ENCODE data around the gene FAM170B.

Gene FAM170B

DNA sequence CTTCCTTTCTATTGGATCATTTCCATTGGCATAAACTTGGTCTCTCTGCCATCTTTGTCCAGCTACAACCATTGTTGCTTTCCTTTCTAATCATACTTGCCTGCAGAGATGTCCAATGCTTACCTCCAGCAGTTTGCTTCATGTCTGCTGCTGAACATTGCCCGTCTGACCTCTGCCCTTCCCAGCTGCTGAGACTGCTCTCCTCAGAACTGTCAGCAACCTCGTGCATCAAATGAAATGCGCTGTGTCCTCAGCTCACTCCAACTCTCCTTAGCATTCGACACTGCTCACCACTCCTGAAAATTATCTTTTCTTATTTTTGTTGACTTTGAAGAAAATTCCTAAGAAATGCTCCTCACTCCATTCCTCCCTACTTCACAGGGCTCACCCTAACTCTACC is 5.0 kb downstream of the FAM170B start:
- no peak for DNase-seq (ENCODE audit: low read depth in 1 of 2, low spot score in 1 of 2)

GRCh38 chr10:49123981-49124950 is 9.6 kb downstream of the FAM170B start:
- DNase-seq (ENCODE audit: low read depth in 1 of 2, low spot score in 1 of 2), result no peak

DNA sequence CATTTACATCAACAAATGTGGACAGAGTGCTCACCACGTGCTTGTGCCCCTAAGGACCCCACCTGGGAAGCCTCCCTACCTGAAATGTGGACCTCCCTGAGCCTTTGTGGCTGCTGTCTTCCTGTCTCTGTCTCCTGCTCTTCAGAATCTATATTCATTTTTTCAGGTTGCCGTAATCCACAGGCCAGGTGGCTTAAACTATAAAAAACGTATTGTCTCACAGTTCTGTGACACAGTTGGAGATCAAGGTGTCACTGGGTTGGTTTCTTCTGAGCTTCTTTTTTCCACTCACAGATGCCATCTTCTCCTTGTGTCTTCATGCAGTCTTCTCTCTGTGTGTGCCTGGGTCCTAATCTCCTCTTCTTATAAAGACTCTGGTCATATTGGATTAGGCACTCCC is 12.9 kb downstream of the FAM170B start:
- DNase-seq (ENCODE audit: low read depth in 1 of 2, low spot score in 1 of 2), result no peak

DNA sequence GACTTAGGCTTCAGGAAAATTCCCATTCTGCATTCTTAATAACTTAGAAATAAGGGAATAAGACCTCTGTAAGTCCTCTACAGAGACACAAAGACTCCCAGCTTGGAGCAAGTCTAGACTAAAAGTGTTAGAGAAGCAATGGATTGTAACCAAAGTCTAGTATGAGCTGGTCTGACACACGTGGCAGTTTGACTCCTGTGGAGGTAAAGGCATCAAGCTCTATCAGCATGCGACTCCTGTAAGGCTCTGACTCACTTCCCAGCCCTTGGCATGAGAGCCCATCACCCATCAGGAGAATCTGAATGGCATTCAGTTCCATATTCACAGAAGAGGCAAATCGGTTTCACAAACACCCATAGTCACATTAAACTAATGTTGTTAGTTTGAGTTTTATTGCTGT is 14.1 kb downstream of the FAM170B start:
- no peak for DNase-seq (ENCODE audit: low read depth in 1 of 2, low spot score in 1 of 2)

DNA sequence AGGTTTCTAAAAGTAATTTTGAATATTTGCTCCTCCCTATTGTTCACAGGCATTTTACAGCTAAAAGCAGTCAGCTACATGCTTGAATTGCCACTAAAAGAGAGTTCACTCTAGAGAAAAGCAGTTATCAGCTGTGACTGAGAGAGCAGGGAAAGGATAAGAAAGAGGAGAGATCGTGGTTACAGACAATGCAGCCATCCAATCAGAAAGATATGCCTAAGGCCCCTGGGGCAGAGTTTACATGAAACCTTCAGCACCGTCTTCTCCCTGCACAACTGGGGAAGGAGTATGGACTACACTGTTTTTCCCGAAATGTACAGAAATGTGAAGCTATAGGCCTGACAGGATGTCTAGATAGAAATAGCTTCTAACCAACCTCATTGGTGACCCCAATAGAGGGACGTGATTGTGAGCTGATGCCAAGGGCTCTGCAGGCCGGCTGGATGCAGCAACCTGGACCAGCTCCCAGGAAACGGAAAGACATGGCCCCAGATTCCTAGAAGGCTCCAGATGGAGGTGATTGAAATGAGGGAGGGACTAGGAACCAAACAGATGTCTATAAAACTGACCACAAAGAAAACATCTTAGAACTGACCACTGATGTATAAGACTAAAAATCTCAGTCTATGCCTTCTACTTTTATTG is 15.3 kb downstream of the FAM170B start:
- no peak for DNase-seq (ENCODE audit: low read depth in 1 of 2, low spot score in 1 of 2)

GRCh38 chr10:49117376-49118070 is 16.3 kb downstream of the FAM170B start:
- no peak for DNase-seq (ENCODE audit: low read depth in 1 of 2, low spot score in 1 of 2)

DNA sequence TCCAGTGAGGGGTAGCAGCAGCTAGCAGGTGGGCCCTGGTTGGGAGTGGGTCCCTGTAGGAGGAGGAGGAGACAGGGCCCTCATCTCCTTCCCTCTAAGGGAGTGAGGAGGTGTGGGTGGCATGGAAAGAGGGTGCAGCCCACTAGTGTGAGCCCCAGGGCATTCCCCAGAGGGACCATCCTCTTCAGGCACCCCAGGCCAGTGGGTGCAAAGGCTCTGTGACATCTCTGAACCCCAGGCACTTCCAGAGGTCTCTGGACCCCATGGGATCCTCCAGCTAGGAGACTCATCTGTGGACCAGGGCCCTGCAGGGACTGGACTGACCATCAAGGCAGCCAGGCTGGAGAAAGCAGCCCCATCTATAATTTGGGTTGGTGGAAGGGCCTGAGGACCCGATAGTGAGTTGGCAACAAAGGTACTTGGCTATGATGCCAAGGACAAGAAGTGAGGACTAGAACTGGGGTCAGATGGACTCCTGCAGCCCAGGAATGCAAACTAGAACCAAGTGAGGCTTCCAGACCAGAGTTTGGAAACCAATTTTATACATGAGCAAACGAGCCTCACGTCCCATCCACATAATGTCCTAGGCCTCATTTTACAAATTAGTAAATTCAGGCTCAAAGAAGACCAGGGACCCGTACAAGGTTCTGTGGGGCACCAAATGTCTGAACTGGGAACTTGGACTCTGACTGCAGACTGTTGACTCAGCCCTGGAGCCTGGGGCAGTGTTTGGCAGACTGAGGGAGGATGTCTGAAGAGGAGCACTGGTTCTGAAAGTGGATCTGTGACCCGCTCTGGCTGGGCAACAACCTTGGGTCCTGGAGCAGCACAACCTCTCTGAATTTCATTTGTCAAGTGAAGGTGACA is 17.1 kb downstream of the FAM170B start:
- DNase-seq (ENCODE audit: low read depth in 1 of 2, low spot score in 1 of 2), result no peak

- no peak for DNase-seq (ENCODE audit: low read depth in 1 of 2, low spot score in 1 of 2)
Observed at GRCh38 chr10:49115796-49116508, 17.9 kb downstream of the FAM170B start.

GRCh38 chr10:49115015-49115795 is 18.6 kb downstream of the FAM170B start, which contains the start of gene VSTM4:
Gene VSTM4, minus strand, starts transcription at chr10:49115522. Its CDS starts 37 bp downstream, at chr10:49115485.
- DNase-seq (ENCODE audit: low read depth in 1 of 2, low spot score in 1 of 2), result no peak

- no peak for DNase-seq (ENCODE audit: low read depth in 1 of 2, low spot score in 1 of 2)
Observed at GRCh38 chr10:49114718-49115014, 19.2 kb downstream of the FAM170B start.

- no peak for DNase-seq (ENCODE audit: low read depth in 1 of 2, low spot score in 1 of 2)
Observed at GRCh38 chr10:49113741-49114141, 20.1 kb downstream of the FAM170B start.

DNA sequence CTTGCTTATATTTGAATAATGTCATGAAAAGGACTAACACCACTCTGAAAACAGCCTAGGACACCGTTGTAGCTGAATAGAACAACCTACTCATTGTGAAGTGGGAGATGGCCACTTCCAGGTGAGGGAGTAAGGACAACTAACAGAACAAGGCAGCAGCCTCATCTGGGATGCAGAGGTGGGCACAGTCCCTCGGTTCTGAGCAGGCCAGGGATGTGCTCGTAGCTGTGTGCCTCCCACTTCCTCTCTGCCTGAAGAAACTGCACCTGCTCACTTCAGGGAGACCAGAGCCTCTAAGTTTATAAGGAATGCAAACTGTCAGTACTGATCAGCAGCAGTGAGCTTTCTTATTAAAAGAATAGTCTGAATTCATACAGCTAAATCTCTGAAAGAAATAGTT is 21.0 kb downstream of the FAM170B start:
- DNase-seq (ENCODE audit: low read depth in 1 of 2, low spot score in 1 of 2), result no peak

DNA sequence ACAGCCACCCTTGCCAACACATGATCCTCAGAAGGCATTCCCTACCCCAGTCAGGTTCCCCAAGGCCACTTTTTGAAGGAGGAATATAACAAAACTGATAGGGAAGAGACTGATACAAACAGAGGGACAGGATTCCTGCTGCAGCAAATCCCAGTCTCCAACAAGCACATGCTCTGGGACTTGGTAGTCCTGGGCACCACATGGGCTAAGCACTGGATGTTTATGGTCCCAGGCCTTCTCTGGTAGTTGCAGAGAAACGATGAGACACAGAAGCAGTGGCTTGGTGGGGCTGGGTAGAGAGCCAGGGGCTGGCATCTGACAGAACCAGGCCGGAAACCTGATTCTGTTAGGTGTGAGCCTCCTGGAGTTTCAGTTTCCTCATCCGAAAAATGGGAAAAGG is 21.7 kb downstream of the FAM170B start:
- DNase-seq (ENCODE audit: low read depth in 1 of 2, low spot score in 1 of 2), result no peak

GRCh38 chr10:49111320-49111698 is 22.5 kb downstream of the FAM170B start:
- DNase-seq (ENCODE audit: low read depth in 1 of 2, low spot score in 1 of 2), result no peak

DNA sequence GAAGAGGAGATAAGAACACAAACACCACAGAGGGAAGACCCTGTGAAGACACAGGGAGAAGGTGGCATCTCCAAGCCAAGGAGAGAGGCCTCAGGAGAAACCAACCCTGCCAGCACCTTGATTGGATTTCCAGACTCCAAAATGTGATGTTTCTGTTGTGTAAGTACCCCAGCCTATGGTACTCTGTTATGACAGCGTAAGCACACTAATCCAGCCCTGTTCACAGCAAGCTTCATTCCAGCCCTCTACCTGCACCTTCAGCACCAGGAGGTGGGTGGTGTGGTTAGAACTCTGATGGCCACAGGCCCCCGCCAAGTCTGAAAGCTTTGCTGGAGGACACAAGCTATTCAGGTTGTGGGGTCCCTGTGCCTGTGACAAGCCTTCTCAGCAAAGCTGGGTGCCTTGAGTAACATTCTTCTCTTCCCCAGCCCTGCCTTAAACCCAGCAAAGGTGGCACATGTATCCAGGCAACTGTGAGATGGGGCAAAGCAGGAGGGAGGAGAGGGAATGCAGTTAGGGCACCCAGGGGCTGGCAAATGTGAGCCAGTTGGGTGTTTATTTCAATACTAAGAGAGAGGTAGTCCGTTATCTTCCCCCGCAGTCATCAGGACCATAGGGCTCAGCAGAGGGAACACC is 23.0 kb downstream of the FAM170B start:
- DNase-seq (ENCODE audit: low read depth in 1 of 2, low spot score in 1 of 2), result no peak

DNA sequence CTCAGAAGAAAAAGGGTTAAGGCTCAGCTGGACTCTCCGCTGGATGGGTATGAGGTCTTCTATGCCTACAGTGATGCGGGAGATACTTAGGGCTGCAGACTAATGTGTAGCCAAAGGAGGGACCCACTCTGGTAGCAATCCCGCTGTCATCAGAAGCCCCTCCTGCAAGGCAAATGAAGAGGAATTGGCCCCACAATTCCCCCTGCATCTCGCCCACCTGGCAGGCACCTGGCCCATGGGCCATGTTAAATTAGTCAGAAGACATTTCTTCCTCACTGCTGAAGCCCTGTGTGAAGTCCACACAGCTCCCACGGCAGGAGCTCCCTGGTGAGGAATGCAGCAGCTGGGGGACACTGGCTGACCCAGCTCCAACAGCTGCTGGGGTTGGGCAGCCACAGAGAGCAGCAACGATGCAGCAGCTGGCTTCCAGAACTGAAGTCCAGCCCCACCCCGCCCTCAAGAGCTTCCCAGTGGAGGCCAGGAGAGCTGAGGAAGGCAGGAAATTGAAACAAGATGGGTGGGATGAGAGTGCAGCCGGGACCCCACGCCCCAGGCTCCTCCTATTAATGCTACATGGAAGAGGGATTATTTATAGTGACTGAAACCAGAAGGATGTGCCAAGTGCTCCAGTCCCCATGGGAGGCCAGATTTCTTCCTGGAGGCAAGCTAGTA is 24.0 kb downstream of the FAM170B start:
- no peak for DNase-seq (ENCODE audit: low read depth in 1 of 2, low spot score in 1 of 2)

DNA sequence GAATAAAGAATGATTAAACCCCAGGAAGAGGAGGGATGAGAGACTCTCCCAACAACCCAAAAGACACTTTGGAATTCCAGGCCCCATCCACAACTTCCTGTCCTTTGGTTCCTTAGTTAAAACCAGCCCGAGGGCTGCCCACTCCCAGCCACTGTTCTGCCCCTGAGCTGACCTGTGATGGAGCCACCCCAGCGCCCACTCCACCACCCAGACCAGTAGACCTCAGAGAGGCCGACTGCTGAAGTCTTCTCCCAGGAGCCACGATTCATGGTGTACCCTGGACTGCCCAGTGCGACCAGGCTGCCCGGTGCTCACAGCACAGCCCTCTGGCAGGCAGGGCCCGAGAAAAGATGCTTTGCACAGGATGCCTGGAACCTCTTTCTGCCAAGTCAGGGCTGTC is 25.2 kb downstream of the FAM170B start:
- no peak for DNase-seq (ENCODE audit: low read depth in 1 of 2, low spot score in 1 of 2)

- no peak for DNase-seq (ENCODE audit: low read depth in 1 of 2, low spot score in 1 of 2)
Observed at GRCh38 chr10:49107887-49108267, 25.9 kb downstream of the FAM170B start.

Measured in activated CD4-positive, alpha-beta T cell treated with anti-CD3 and anti-CD28 coated beads, Interleukin-2, amount 50 U/mL, for 24 hours (primary cell).